HL-60/S4 treated with phorbol 12-myristate 13-acetate at 8.2 ng/mL for 4 days and 3 days (cell line): Measurements from ENCODE around the gene FAM234A.
"Not testable (repeated sequence)": the region's sequence is repeated elsewhere in the genome, so short reads cannot be mapped to it uniquely, and the experiment has no call there.

ENCODE experiments used
- in situ Hi-C: fragments of 300-500 bp; cut with MboI; formaldehyde crosslinking; loops from 2 replicates; pipeline ENCODE4 v1.15.0; 2022; ENCODE audit warnings: low sequenced_read_pairs

The FAM234A gene

DNA sequence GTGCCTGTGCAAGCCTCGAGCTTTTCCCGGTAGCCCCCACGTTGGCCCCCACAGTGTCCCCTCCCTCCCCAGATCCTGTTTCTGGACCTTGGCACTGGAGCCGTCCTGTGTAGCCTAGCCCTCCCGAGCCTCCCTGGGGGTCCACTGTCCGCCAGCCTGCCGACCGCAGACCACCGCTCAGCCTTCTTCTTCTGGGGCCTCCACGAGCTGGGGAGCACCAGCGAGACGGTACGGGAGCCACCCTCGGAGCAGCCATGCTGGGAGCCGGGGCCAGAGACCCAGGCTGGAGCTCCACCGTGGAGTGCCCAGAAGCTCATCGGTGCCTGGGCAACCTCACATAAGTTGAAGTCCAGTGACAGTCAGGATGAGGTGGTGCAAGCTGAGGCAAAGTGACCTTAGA lies 29.3 kb downstream of the FAM234A start:
- in situ Hi-C loops = no loop called here

DNA sequence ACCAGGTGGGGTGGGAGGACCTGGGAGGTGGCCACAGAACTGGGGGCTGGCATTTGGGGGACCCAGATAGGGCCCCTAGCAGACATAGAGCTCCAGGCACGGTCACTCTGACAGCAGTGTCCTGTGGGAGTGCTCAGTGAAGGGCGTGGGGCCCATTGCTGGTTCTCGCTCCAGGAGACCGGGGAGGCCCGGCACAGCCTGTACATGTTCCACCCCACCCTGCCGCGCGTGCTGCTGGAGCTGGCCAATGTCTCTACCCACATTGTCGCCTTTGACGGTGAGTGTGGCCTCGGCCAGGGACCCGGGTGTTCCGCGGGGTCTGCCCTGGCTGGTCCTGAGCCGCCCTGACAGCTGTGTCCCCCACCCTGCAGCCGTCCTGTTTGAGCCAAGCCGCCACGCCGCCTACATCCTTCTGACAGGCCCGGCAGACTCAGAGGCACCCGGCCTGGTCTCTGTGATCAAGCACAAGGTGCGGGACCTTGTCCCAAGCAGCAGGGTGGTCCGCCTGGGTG lies 29.9 kb downstream of the FAM234A start:
- in situ Hi-C loops = no loop called here

DNA sequence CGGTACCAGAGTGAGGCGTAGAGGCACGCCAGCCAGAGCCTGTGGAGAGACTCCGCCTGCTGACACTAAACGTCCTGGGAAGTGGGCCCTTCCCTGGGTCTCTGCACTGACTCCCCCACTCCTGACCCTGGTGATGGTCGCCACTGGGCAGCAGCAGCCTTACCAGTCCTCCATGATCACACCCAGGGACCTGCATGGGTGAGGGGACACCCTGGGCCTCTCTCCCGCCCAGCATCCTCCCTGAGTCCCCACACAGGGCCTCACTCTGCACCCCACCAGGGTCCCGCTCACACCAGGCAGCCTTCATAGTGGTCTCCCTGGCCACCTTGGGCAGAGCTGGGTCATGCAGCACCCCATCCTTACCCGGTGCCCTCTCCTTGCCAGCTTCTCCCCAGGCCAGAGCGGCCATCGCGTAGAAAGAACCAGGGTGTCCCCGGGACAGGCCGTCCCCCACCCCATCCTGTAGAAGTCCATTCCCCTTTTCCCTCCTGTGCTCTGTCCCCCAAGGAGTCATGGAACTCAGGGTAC lies 30.4 kb downstream of the FAM234A start:
- in situ Hi-C loops = no loop called here

DNA sequence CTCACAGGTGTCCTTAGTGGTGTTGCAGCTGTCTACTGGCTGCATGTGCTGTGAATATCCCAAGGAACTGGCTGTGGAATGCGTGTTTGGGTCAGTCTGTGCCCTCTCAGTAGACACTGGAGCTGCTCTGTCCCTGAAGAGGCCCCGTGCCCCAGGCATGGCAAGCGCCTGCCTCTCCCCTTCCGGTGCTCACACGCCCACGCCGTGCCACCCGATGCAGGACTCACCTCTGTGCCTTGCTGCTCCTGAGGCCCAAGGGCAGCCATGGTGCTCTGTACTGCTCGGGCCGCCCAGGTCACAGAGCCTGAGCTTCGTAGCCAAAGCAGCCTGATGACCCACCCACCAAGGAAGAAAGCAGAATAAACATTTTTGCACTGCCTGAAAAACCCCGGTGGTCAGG lies 31.1 kb downstream of the FAM234A start:
- in situ Hi-C loops = no loop called here

DNA sequence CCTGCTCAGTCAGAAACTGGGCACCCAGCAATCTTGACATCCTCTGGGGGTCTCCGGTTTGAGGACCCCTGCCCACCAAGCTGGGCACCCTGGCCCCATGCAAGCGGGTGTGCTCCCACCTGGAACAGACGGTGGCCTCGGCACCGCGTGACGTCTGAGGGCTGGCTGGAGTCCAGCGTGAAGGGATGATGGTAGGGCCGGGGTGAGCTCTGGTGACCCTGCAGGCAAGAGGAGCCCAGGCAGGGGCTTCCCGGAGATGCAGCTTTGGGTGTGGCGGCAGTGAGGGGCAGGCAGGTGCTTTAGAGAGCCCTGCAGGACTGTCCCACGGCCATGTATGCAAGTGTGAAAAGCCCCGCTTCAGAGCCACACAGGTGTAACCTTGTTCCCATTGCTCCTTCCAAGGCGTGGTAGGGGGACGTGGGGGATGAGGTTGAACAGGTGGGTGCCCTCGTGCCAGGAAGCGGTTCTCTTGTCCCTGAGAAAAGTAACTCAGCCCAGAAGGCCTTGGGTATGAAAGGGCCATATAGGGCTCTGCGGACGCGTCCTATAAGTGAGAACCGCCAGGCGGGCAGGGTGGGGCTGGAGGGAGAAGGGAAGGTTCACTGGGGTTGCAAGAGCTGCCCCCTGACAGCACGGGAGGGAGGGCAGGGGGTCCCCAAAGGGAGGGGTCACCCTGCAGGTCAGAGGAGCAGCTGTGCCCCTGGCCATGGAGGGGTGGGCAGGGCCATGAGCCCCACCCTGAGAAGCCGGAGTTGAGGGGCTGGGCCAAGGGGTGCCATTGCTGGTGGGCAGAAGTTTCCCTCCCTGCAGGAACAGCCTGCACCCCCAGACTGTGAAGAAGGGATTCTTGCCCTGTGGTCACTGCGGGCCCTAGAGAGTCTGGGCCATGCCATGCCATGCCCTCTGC lies 31.9 kb downstream of the FAM234A start:
- in situ Hi-C loops = no loop called here

DNA sequence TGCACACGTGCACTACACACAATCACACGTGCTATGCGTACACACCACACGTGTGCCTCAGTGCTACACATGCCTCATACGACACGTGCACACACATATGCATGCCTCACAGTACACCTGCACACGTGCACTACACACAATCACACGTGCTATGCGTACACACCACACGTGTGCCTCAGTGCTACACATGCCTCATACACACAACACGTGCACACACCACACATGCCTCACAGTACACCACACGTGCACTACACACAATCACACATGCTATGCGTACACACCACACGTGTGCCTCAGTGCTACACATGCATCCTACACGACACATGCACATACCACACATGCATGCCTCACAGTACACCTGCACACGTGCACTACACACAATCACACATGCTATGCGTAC lies 32.9 kb downstream of the FAM234A start:
- in situ Hi-C loops = not testable (repeated sequence)

DNA sequence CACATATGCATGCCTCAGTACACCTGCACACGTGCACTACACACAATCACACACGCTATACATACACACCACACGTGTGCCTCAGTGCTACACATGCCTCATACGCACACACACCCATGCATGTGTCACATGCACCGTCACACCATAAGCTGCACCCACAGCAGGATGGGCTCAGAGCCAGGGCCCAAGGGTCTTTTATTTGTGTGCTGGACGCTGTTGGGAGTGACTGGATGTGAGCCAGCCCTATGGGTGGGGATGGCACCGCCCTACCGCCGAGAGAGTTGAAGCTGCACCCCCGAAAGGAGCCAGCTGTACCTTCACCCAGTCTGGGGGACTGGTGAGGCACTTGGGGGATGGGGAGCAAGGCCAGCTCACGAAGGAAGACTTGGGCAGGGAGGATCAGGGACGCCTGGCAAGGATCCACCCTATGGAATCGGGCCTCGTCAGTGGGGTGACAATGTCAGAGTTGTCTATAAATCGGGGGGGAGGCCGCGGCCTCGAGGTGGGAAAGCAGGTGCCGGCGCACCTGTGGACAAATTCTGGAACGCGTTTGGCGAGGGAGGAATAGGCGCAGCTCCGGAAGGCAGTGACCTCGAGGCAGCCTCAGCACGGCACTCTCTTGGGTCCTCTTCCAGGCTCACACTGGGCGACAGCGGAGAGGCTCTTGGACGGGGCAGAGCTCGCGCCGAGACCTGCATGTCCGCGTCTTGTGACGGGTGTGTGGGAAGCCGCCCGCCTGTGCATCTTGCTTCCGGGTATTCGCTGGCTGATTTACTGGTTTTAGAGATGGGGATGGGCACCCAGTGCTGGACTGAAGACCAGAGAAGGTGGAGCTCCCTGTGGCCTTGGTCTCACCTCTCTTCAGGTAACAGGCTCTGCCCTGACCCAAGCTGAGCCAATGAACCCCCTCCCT lies 33.8 kb downstream of the FAM234A start:
- in situ Hi-C loops = no loop called here

DNA sequence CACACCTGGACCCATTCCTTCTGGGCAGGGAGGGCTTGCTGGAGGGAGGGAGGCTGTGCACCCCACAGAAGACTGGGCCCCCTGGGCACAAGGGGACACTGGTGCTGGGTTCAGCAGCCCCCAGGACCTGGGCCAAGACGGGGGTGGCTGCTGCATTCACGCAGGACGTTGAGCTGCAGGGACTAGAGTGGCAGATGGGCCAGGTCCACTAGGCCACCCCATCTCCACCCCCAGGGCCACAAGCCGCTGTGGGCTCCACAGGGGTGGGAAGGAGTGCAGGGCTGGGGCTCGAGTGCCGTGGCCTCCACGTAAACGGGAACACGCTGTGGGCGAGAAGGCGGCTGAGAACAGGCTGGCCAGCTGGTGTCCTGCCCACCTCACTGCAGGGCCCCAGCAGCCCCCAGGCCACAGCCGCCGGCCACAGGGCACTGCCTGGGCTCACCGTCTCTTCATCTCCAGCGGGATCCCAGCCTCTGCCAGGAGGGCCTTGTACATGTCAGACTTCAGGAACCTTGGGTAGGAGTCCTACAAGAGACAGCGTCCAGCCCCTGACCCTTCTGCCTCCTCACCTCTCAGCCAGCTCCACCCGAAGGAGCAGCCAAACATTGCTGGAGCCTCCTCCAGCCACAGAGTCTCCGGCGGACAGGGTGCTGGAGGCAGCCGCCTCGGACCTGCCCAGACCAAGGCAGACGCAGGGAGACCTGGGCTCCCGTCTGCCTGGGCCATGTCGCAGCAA lies 34.6 kb downstream of the FAM234A start:
- in situ Hi-C loops = no loop called here

DNA sequence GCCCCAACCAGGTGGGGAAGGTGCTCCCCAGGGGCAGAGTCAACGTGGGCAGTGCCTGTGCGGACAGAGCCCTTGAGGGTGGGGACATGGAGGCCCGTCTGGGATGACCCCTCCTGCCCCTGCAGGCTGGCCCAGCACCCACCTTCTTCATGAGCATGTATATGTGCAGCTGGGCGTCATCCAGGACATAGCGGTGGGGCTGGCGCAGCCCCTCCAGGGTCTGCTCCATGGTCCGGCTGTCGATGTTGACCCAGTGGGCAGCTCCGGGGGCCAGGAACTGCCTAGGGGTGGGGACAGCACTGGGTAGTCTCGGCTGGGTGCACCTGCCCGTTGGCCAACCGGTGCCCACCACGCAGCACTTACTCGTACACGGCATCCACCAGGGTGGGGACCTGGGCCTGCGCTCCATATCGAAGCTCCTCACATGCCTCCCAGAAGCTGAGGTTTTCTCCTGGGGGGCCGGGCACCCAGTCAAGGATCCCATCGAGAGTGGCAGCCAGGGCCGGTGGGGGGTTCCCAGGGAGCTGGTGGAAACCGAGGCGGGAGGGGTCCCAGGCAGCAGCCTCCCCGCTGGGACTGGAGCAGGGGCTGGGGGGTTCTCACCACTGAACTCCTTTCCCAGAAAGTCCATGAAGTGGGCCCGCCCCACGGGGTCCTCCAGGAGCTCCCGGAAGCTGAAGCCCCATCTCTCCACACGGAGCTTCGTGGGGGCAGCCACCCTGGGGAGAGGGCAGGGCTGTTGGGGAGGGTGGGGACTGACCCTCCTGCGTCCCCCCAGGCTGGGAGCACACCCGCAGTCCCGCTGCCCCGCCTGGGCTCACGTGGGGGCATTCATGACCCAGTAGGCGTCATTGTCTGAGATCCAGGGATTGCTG lies 36.0 kb downstream of the FAM234A start:
- in situ Hi-C loops = no loop called here

DNA sequence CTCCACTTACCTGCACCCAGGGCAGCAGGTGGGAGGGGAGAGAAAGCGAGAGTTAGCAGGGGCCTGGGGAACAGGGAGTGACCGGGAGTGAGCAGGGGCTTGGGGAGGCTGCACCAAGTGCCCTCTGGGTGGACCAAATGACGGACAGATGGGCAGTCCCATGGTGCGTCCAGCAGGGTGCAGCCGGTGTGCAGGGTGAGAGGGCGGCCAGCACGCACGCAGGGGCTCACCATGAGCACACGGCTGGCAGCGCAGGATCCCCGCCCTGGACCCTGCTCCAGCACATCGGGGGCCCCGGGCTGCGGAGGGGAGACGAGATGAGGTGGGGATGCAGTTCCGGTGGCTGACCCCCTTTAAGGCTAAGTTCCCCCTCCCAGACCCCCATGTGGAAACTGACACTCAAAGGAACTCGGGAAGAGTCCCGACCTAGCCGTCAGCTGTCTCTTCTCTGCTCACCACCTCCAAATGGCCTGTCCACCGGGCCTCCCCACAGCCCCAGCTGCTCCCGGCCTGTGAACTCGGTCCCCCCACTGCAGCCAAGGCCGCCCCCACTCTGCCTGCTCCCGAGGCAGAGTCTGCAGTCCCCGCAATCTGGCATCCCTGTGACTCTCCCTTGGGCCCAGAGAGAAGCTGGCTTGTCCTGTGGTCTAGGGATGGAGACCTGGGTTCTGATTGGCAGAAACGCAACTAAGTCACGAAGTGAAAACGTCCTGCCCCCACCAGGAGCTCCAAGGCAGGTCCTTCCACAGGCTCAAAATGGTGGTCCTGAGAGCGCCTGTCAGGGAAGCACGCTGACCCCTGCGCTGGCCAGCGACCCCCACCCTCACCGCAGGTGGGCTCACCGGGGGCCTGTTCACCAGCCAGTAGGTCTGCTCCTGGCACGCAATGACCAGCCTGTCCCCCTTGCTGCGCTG lies 38.3 kb downstream of the FAM234A start:
- in situ Hi-C loops = no loop called here

DNA sequence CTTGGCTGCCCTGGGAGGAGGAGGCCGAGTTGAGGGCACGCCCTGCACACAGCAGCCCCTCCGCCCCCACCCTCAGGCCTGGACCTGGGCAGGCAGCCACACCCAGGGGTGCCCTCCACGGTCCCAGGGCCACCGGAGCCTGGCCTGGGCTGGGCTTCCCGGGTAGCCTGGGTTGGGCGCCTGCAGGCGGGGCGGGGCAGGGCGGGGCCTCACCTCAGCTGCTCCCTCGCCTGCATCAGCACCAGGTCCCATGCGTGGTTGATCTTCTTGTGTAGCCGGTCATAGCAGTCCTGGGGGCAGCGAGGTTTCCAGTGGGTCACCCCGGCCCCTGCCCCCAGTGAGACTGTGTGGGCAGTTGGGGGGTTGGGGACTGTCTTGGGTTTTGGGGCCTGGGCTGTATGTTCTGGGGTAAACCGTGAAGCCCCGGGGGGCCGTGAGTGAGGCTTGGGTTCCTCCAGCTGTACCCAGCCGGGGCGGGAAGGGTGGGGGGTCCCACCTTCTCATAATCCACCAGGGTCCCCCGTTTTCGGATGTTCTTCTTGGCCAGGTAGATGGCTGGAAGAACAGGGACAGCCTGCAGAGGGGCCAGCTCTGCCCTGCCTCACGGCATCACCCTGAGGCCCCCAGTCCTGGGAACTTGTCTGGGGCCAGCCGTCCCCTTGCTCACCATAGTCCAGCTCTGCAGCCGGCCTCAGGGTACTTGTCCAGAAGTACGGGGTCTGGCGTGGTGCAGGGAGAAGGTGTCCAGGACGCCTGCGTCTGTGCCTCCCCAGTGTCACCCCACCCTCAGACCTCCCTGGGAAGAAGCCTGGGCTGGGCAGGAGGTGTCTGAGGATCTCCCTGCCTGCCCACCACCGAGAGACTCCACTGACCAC lies 39.2 kb downstream of the FAM234A start:
- in situ Hi-C loops = no loop called here

DNA sequence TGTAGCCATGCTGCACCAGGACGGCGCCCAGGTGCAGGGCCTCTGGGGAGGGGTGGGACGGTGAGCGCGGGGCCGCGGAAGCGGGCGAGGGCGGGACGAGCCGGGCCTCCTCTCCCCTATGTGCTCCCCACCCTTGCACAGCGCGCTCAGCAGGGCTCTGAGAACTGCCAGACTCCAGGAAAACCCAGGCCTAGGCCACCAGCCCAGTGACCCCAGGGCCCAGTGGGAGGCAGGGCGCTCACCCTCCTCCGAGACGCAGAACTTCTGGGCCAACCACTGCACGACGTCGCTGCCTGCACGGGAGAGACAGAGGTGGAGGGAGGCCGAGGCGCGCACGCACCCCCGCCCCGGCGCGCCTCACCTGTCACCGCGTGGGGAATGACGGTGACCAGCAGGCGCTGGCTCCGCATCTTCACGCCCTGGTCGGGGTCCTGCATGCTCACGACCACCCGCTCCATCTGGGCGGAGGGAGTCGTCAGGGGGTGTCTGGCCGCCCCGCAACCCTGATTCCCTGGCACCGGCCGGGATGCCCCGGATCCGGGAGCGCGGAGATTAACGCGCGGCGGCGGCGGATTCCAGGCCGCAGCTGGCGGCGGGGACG lies 40.5 kb downstream of the FAM234A start:
- in situ Hi-C loops = no loop called here

DNA sequence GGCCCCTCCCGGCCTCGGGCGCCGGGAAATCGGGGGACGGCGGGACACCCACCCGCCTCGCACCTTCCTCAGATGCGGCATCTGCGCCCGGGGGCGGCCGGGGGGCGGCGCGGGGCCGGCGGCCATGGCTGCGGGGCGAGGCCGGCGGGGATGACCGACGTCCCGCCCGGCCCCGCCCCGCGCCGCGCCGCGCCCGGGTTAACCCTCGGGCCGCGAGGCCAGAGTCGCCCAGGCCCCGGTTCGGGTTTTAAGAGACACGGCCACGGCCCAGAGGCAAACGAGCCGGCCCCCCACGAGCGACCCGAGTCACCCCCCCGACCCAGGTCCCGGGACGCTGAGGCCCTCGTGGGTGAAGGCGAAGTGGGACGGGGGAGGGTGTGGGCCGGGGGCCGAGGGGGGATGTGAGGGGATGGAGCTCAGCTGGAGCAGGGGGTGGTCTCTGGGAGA lies 41.2 kb downstream of the FAM234A start, which contains the start of gene RGS11:
Gene RGS11, minus strand, starts transcription at position 159 of the 447 bp plus-strand sequence. Its CDS starts 33 bp downstream, at position 126.
- in situ Hi-C loops = no loop called here

DNA sequence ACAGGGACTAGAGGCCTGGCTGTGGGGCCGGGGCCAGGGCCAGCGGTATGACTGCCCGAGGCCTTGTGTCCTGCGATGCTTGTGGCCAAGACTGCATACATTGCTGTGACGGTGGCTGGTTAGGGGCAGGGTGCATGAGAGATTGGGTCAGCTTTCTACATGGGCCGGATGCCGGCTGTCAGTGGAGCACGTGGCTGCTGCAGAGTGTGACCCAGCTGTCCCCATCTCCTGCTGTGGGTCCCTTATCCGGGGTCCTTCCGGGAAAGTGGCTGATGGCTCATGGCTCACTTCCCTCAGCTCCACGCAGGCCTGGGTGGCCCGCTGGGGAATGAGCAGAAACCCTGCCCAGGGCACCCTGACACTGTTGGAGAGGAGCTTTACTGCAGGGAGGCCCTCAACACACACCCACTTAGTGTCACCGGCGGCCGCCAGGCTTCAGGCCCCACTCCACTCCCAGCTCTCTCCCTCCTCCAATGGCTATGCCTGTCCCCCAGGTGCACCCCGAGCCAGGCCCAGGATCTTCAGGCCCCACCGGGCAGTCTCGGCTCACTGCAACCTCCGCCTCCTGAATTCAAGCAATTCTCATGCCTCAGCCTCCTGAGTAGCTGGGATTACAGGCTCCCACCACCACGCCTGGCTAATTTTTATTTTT lies 41.9 kb downstream of the FAM234A start:
- in situ Hi-C loops = no loop called here

DNA sequence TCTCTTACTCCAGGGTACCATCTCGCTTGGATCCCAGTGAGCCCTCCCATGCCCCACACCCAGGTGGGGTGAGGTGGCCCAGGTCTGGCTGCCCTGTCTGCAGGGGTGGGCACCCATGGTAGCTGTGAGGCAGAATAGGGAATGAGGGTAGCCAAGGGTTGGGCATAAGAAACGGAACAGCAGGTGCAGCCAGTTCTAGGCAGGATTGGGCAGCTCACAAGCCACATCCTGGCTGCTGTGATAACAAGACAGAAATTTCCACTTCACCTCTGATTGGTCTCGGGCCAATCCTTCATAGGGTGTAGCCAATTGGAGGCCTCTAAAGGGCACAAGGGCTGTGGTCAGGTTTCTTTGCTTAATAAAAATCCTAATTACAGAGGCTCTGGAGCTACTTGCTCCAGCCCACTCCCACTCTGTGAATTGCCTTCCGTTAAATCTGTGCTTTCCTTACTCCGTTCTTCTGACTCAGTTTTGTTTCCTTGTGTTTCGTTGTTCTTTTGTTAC lies 44.3 kb downstream of the FAM234A start:
- in situ Hi-C loops = no loop called here

DNA sequence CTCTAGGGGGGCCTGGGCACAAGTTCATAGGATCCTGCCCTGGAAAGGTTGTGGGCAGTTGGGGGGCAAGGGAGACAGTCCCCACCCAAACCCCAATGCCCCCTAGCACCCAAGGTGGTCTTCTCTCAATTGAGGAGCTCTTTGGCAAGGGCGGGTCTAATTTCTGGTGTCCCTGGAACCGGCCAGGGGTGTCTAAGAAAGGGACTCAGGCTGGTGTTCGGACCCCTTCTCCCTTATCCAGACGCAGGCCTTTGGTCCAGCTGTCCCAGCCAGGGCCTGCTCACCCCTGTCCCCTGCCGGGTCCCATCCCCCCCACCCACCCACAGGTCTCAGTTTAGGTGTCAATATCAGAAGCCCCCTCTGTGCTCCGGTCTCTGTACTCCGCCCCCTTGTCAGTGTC lies 44.9 kb downstream of the FAM234A start:
- in situ Hi-C loops = no loop called here
